Urothelium cell line (cell line): Measurements from ENCODE around the gene TXNL4B.

Source experiments
- DNase-seq: peaks from one replicate; pipeline ENCODE4 v3.0.0; 2011; ENCODE audit warnings: low spot score, mixed read lengths
- FAIRE-seq: peaks from 2 replicates; lab custom pipeline; 2011; peaks lifted over from hg19 to GRCh38; lab: Jason Lieb, UNC

The TXNL4B gene

DNA sequence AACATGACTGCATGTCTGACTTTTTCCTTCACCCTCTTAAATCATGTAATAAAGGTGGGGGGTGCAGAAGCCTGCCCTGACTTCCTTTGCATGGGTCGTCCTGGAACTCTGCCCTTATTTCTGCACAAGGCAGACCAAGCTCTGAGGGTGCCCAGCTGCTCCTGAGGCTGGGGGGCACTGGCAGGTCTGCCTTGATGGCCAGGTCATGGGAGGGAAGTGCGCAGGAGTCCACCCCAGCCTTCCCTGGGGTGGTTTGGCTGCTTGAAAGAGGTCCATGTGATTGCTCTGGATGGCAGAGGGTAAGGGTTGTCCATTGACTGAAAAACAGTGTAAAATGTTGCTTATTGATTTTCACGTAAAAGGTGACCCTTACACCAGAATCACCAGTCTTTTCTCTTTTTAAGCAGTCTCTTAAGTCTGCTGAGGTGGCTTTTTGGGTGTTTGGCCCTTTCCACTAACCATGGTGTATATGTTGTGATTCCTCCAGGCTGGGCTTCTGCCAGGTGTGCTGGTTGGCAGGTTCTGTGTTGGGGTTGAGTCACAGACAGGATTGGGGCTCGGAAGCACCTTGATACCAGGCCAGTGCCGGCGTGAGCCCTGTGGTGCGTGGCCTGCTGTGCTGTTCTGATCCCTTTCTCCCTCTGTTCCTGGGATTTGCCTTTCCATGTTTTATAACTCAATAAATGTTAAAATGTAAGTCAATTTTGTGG, 19.6 kb upstream of the TXNL4B start:
- DNase-seq (no peak), FAIRE-seq (no peak)

DNA sequence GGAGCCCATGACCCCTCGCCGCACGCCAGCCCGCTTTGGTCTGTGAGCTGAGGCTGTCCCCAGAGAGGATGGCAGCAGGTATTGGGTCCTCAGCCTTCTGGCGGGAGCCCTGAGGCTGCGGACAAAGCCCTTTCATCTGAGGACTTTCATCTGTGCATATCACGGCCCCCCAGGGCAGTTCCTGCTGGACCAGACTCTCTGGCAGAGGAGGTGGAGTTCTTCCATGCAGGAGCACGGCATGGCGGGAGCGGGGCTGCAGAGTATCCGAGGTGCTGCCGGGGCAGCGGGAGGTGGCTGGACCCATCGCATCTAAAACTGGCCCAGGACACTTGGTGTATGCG, 19.0 kb upstream of the TXNL4B start:
- DNase-seq = no peak

DNA sequence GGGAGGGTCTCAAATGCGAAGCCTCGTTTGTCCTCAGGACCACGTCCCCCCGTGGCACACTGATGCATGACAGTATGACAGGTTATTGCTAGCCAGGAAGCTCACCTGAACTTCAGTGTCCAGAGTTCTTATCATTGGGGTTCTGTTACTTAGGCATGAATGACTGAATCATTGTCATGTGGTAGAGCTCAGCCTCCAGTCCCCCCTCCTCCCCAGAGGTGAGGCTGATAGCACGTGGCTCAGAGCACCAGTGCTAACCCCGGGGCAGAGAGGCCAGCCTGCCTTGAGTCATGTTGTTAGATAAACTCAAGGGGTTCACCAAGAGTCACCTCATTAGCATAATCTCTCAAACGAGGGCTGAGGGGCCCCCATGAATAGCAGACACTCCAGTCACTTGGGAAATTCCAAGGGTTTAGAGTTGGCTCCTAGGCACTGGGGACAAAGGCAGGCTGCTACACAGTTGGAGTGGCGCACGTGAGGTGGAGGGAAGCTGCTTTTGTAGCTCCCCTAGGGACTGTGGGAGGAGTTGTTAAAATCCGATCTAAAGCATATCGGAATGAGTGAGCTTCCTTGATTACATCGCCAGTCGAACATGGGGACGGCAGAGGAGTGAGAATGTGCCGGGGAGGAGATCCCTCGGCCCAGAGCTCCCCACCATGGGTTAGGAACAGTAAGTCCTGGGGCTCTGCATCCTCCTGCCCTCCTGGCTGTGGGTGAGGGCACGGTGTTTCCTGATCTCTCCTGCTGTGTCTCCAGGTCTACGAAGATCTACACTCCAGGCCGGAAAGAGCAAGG, 18.4 kb upstream of the TXNL4B start:
- FAIRE-seq = no peak
- DNase-seq = no peak

More for the DNA sequence above, 19.0 kb upstream of the TXNL4B start:
- no peak for FAIRE-seq

DNA sequence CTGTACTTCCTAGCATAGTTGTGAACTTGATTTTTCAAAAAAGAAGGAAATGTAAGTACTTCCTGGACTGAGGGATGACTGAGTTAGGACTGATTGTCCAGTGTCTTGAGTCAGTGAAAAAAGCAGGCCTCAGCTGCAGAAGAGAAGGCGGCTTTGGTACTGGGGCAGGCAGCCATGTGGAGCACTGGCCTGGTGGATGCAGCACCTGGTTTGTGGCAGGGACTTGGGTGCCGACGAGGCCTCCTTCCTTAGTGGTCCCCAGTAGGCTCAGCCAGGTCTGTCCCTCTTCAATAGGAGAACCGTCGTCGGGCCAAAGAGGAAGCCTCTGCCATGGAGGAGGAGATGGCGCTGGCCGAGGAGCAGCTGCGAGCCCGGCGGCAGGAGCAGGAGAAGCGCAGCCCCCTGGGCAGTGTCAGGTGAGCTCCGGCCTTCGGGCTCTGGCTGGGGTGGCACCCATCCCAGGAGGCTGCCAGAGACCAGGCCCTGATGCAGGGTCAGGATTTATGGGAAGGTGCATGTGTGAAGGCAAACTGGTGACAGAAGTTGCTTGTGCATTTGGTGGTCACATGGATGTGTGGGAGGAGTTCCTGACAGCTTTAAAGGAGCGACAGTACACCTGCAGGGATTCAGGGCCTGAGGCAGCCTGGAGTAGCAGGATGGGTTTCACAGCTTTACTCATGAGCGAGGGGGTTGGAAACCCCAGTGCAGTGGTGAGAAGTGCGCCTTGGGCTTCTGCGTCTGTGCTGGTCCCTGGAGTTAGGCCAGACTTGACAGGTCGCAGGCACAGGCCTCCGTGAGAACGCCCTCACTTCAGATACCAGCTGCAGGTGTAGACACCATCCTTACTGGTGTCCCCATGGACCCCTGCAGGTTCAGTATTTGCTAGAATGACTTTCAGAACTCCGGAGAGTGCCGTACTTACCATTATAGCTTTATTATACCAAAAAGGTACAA, 17.5 kb upstream of the TXNL4B start:
- no peak for DNase-seq
- FAIRE-seq = no peak

DNA sequence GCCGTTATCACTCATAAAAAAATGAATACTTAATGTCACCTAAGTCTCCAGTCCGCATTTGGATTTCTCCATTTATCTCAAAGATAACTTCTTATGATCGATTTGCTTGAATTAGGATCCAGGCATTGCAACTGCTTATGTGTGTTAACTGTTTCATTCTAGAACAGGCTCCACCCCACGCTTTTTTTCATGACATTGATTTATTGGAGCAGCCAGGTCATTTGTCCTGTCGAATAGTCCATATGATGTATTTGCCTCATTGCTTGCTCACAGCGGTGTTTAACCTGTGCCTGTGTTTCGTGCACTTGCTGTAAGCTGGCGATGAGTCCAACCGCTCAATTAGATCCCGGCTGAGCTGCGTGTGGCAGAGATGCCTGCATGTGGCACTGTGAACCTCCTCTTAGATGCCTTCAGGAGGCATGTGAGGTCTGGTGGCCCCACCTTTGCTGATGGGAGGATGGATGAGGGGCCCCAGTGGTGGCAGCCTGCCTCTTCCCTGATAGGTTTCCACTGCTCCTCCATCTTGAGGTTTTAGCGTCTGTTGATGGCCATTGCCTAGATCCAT, 16.6 kb upstream of the TXNL4B start:
- DNase-seq (no peak), FAIRE-seq (no peak)

DNA sequence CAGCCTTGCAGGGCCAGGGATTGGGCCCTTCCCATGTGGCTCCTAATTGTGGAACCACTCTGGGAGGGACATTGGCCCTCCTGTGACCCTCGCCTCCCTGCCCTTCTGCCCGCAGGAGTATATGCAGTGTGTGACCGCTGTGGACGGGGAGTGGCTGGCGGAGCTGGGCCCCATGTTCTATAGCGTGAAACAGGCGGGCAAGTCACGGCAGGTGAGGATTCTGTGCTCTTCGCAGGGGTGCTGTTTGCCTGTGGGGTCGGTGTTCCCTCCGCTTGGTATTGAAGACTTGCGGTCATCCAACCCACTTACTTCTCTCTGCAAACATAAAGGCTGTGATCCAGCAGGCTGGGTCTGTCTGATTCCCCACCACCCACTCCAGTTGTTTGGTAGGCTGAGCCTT, 15.9 kb upstream of the TXNL4B start:
- DNase-seq (no peak), FAIRE-seq (no peak)

DNA sequence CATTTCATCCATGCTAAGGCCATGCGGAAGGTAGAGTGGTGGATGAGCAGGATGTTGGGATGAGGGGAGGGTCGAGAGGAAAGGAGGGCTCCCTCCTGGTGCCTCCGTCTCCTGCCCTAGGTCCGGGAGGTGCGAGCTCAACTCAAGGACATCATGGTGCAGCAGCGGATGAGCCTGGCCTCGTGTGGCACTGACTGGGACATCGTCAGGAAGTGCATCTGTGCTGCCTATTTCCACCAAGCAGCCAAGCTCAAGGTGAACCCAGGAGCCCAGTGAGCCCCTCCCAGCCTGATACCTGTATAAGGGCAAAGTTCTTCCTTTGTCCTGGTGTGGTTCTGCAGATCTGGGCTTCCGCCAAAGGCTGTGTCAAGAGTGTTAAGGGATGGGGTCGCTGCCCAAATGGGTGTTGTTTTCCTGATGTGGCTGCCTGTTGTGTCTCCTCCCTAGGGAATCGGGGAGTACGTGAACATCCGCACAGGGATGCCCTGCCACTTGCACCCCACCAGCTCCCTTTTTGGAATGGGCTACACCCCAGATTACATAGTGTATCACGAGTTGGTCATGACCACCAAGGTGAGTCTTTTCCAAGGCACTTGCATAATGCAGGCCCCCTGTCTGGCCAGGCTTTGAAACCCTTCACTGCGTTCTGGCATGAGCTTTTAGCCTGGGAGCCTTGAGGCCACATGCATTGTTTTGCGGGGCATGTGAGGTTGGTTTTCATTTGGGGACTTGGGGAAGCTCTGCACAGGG, 15.1 kb upstream of the TXNL4B start:
- DNase-seq (no peak), FAIRE-seq (no peak)

DNA sequence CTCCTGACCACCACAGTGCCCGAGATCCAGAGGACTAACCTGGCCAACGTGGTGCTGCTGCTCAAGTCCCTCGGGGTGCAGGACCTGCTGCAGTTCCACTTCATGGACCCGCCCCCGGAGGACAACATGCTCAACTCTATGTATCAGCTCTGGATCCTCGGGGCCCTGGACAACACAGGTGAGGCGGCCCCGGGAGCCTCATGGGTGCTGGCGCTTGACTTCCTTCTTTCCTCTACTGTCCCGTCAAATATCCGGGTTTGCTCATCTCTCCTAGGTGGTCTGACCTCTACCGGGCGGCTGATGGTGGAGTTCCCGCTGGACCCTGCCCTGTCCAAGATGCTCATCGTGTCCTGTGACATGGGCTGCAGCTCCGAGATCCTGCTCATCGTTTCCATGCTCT, 14.0 kb upstream of the TXNL4B start:
- no peak for DNase-seq
- FAIRE-seq = no peak

DNA sequence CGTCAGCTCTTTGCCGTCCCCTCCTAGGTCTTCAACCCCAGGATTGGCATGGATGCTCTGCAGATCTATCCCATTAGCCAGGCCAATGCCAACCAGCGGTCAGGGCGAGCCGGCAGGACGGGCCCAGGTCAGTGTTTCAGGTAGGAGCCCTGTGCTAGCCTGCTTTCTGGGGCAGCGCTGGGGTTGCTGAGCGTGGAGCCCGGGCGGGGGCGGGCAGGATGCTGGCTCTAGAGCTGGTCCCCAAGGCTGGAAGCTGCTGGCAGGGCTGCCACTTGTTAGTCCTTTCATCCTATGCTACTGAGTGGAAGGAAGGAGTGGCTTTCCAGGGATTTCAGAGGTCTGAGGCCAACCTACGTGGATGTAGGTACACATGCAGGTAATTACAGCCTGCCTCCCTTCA, 12.6 kb upstream of the TXNL4B start:
- no peak for FAIRE-seq
- DNase-seq = no peak

DNA sequence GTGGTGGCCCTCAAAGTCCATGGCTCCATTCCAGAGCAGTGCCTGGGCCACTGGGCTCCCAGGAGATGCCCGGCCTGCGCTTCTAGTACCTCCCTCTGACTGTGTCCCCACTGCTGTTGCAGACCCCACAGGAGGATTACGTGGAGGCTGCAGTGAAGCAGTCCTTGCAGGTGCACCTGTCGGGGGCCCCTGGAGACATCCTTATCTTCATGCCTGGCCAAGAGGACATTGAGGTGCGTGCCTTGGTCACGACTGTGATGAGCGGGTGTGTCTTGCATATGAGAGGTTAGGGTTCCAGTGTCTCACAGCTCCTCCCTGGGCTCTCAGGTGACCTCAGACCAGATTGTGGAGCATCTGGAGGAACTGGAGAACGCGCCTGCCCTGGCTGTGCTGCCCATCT, 11.5 kb upstream of the TXNL4B start:
- DNase-seq (no peak), FAIRE-seq (no peak)

DNA sequence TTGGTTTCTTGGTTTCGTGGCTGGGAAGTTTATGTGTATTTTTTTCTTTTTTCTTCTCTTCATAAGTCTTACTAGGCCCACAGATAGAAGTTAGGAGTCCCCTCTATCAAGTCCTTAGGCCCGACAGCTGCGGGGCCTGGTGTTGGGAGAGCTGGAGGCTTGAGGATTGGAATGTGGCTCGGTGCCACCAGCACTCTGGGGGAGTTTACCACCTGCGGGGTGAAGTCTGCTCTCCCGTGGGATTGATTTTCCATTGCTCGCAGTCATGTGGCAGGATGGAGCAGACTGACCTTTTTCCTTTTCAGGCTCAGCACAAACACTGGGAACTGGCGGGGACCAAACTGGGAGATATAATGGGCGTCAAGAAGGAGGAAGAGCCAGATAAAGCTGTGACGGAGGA, 7.8 kb upstream of the TXNL4B start:
- DNase-seq (no peak), FAIRE-seq (no peak)

DNA sequence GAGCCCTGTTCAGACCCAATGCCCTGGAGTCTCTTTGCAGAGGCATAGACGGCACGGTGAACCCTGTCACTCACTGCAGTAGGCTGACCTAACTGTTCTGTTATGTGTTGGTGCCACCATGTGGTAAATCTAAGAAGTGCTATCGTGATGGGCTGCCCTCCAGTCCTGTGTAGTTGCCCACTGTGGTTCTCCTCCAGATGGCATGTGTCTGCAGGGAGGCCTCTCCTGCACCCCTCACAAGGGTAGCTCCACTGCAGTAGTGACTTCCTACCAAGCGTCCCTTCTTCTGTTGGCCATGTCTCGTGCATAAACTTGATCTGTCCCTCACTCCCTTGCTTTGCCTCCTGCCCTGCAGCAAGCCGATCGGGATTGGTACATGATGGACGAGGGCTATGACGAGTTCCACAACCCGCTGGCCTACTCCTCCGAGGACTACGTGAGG, 6.0 kb upstream of the TXNL4B start:
- FAIRE-seq = peak; percentile 46
- peak; percentile 74 for DNase-seq

DNA sequence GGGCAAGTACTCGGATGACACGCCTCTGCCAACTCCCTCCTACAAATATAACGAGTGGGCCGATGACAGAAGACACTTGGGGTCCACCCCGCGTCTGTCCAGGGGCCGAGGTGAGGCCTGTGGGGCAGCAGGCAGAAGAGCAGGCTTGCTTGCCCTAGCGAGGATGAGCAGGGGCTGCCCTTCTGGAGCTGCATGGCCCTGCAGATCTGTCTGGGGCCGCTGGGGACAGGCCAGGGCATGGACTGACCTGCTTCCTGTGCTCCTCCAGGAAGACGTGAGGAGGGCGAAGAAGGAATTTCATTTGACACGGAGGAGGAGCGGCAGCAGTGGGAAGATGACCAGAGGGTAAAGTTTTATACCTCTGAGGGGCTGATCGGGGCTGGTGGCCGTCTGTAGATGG, 5.5 kb upstream of the TXNL4B start:
- no peak for FAIRE-seq
- no peak for DNase-seq

DNA sequence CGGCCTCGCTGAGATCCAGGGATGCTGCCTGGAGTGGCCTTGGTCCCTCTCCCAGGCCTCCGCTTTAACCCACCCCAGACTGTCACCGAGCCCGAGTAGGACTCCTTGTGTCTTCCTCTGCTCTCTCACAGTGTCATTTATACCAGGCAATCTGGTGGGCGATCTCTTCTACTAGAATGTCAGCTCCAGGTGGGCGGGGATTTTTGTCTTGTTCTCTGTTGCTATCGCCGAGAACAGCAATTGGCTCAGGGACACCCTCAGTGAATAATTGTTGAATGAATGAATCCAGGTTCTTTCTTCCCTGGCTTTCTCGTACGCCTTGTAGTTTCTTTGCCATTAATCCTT, 818 bp upstream of the TXNL4B start:
- DNase-seq (no peak), FAIRE-seq (no peak)

DNA sequence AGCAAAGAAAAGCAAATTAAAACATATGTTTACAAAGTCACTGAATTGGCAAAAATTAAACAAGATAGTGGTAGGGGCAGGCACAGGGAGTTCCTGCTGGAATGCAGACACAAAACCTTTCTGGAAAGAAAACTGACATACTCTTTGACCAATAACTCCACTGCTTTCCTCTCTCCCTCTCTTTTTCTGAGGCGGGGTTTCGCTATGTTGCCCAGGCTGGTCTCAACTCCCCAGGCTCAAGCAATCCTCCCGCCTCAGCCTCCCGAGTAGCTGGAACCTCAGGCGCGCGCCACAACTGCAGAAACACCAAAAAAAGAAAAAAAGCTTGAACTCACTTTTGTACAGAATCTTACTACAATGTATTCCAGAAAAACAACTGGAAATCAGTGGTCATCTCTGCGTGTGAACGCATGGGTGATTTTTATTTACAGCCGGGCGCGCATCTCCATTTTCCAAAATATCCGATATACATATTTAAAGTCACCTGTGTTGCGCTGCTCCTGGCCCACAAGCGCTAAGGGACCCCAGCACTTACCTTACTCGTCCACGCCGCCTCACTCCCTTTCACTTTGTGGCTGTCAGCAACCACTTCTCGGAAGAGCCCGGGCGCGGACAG, 480 bp downstream of the TXNL4B start:
- FAIRE-seq = no peak
- DNase-seq = peak; percentile 33

DNA sequence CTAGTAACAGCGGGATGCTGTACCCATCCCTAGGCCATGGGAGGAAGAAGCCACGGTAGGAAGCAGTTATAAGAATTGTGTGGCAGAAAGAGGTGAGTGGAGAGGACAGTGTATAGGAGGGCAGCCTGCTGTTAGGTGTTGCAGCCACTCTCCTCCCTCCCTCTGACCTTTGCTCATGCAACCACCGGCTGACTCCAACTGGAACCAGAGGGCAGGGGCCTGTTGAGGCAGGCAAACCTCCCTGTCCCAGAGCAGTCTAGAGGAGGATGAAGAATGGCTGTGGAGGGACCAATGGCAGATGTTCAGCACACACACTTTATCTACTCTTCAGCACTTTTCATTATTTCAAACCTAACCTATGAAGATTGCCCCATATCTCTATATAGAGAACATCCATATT, 2.2 kb downstream of the TXNL4B start:
- DNase-seq = no peak
- no peak for FAIRE-seq

DNA sequence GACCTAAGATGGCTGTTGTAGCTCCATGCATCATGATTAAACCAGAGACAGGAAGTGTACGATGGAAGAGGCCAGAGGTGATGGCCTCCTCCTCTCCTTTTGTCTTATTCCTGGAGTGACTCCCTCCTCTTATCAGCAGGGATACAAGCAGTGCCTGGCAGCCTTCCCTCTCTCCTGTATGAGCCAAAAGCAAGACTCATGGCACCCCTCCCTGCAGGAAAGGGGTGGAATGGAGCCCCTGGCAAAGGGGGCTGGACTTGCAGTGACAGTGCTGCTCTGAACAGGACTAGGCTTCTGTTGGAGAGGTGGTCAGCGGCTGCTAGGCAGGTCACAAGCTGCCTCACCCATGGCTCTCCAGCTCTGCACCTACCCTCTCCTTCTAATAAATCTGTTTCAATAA, 8.4 kb downstream of the TXNL4B start:
- DNase-seq (no peak), FAIRE-seq (no peak)

DNA sequence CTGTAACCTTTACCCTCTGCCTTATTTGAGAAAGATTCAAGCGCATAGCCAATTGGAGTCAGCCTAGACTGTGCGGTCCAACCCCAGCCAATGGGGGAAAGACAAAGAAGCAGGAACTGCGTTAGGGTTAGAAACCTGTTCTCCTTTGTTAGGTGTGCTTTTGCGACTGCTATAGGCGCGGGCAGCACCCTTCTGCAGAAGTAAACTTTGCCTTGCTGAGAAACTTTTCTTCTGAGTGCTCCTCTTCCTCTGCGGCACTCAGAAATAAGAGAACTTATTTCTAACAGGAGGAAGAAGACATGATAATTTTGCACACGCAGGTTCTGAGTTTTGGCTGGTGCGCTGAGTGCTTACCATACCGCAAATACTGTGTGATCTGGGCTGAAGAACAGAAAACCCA, 9.0 kb downstream of the TXNL4B start:
- no peak for FAIRE-seq
- no peak for DNase-seq

DNA sequence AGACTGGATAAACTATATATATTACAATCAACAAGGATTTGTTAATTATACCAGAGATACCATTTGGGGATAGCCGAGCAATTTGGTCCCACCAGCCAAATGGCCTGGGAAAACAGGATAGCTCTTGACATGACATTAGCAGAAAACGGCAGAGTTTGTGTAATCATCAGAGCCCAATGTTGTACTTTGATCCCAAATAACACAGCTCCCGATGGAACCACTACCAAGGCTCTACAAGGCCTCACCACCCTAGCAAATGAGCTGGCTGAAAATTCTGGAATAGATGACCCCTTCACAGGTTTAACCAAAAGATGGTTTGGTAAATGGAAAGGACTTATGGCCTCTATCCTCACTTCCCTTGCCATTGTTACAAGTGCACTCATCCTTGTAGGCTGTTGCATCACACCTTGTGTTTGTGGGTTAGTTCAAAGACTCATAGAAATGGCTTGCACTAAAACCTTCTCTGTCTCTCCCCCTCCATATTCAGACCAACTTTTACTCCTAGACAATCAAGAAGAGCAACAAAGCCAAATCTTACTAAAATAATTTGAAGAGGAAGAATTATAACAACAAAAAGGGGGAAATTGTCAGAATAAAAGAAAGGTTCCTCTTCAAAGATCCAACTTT, 9.5 kb downstream of the TXNL4B start:
- FAIRE-seq (no peak), DNase-seq (no peak)
